ENCODE data around the gene FGFR4. TPM values are rescaled to one million over a fixed set of nuclear protein-coding genes. Genes with fewer than 3 reads are reported as not detected.

Gene FGFR4
- total and polyA plus RNA-seq, 2 experiments from 2014 or later, result 43.4 to 150 TPM

- H3K4me1 Mint-ChIP-seq, result no peaks in the 10 kb centered on the region
- Histone ChIP-seq H3K4me3 (no peak overlapping the region), H3K27ac (ENCODE audit: low read depth) (no peak overlapping the region), H3K4me1 (ENCODE audit: insufficient read depth) (no peaks in the 10 kb centered on the region), H3K9me2 (ENCODE audit: insufficient read depth) (no peaks in the 10 kb centered on the region), H3K27me3 (ENCODE audit: insufficient read depth) (no peaks in the 10 kb centered on the region), H3K79me2 (replicated peaks; ENCODE audit: insufficient read depth) (no peaks in the 10 kb centered on the region), H3F3A (replicated peaks; ENCODE audit: low read depth) (no peaks in the 10 kb centered on the region), H2AFZ (no peak overlapping the region), H4K20me1 (replicated peaks; ENCODE audit: insufficient read depth) (peaks cover 4% of the 10 kb centered on the region; the same call in 1 of the 2 replicates), H3K36me3 (ENCODE audit: insufficient read depth) (peaks cover 14% of the 10 kb centered on the region), H3K4me2 (no peak overlapping the region)
- TF ChIP-seq EZH2phosphoT487 (IDR thresholded peaks at IDR 0.05; ENCODE audit: unreplicated experiment) (no peak), STAT1 (IDR thresholded peaks at IDR 0.05; ENCODE audit: unreplicated experiment) (no peak), ZNF331 (CRISPR knock-in tag; IDR thresholded peaks at IDR 0.05; ENCODE audit: low read depth) (no peak), NANOG (IDR thresholded peaks at IDR 0.05; ENCODE audit: borderline replicate concordance) (no peak), ETS1 (IDR thresholded peaks at IDR 0.05) (no peak), ZNF114 (CRISPR knock-in tag; IDR thresholded peaks at IDR 0.05) (no peak), CREB1 (CRISPR knock-in tag; IDR thresholded peaks at IDR 0.05; ENCODE audit: low read depth) (no peak), POLR2AphosphoS5 (IDR thresholded peaks at IDR 0.05; ENCODE audit: low read depth) (no peak), JUNB (IDR thresholded peaks at IDR 0.05; ENCODE audit: unreplicated experiment) (no peak), EZH2 (IDR thresholded peaks at IDR 0.05; ENCODE audit: low read depth, unreplicated experiment) (no peak)
- TF ChIP-seq, protein P1, sequence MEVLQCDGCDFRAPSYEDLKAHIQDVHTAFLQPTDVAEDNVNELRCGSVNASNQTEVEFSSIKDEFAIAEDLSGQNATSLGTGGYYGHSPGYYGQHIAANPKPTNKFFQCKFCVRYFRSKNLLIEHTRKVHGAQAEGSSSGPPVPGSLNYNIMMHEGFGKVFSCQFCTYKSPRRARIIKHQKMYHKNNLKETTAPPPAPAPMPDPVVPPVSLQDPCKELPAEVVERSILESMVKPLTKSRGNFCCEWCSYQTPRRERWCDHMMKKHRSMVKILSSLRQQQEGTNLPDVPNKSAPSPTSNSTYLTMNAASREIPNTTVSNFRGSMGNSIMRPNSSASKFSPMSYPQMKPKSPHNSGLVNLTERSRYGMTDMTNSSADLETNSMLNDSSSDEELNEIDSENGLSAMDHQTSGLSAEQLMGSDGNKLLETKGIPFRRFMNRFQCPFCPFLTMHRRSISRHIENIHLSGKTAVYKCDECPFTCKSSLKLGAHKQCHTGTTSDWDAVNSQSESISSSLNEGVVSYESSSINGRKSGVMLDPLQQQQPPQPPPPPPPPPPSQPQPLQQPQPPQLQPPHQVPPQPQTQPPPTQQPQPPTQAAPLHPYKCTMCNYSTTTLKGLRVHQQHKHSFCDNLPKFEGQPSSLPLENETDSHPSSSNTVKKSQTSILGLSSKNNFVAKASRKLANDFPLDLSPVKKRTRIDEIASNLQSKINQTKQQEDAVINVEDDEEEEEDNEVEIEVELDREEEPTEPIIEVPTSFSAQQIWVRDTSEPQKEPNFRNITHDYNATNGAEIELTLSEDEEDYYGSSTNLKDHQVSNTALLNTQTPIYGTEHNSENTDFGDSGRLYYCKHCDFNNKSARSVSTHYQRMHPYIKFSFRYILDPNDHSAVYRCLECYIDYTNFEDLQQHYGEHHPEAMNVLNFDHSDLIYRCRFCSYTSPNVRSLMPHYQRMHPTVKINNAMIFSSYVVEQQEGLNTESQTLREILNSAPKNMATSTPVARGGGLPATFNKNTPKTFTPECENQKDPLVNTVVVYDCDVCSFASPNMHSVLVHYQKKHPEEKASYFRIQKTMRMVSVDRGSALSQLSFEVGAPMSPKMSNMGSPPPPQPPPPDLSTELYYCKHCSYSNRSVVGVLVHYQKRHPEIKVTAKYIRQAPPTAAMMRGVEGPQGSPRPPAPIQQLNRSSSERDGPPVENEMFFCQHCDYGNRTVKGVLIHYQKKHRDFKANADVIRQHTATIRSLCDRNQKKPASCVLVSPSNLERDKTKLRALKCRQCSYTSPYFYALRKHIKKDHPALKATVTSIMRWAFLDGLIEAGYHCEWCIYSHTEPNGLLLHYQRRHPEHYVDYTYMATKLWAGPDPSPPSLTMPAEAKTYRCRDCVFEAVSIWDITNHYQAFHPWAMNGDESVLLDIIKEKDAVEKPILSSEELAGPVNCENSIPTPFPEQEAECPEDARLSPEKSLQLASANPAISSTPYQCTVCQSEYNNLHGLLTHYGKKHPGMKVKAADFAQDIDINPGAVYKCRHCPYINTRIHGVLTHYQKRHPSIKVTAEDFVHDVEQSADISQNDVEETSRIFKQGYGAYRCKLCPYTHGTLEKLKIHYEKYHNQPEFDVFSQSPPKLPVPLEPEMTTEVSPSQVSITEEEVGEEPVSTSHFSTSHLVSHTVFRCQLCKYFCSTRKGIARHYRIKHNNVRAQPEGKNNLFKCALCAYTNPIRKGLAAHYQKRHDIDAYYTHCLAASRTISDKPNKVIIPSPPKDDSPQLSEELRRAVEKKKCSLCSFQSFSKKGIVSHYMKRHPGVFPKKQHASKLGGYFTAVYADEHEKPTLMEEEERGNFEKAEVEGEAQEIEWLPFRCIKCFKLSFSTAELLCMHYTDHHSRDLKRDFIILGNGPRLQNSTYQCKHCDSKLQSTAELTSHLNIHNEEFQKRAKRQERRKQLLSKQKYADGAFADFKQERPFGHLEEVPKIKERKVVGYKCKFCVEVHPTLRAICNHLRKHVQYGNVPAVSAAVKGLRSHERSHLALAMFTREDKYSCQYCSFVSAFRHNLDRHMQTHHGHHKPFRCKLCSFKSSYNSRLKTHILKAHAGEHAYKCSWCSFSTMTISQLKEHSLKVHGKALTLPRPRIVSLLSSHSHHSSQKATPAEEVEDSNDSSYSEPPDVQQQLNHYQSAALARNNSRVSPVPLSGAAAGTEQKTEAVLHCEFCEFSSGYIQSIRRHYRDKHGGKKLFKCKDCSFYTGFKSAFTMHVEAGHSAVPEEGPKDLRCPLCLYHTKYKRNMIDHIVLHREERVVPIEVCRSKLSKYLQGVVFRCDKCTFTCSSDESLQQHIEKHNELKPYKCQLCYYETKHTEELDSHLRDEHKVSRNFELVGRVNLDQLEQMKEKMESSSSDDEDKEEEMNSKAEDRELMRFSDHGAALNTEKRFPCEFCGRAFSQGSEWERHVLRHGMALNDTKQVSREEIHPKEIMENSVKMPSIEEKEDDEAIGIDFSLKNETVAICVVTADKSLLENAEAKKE (CRISPR knock-in tag; IDR thresholded peaks at IDR 0.05), result no peak
- TF ChIP-seq, protein P2, sequence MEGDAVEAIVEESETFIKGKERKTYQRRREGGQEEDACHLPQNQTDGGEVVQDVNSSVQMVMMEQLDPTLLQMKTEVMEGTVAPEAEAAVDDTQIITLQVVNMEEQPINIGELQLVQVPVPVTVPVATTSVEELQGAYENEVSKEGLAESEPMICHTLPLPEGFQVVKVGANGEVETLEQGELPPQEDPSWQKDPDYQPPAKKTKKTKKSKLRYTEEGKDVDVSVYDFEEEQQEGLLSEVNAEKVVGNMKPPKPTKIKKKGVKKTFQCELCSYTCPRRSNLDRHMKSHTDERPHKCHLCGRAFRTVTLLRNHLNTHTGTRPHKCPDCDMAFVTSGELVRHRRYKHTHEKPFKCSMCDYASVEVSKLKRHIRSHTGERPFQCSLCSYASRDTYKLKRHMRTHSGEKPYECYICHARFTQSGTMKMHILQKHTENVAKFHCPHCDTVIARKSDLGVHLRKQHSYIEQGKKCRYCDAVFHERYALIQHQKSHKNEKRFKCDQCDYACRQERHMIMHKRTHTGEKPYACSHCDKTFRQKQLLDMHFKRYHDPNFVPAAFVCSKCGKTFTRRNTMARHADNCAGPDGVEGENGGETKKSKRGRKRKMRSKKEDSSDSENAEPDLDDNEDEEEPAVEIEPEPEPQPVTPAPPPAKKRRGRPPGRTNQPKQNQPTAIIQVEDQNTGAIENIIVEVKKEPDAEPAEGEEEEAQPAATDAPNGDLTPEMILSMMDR (conservative IDR thresholded peaks at IDR 0.05; ENCODE audit: low read depth in 2 of 2), result no peak
- TF ChIP-seq, protein P3, sequence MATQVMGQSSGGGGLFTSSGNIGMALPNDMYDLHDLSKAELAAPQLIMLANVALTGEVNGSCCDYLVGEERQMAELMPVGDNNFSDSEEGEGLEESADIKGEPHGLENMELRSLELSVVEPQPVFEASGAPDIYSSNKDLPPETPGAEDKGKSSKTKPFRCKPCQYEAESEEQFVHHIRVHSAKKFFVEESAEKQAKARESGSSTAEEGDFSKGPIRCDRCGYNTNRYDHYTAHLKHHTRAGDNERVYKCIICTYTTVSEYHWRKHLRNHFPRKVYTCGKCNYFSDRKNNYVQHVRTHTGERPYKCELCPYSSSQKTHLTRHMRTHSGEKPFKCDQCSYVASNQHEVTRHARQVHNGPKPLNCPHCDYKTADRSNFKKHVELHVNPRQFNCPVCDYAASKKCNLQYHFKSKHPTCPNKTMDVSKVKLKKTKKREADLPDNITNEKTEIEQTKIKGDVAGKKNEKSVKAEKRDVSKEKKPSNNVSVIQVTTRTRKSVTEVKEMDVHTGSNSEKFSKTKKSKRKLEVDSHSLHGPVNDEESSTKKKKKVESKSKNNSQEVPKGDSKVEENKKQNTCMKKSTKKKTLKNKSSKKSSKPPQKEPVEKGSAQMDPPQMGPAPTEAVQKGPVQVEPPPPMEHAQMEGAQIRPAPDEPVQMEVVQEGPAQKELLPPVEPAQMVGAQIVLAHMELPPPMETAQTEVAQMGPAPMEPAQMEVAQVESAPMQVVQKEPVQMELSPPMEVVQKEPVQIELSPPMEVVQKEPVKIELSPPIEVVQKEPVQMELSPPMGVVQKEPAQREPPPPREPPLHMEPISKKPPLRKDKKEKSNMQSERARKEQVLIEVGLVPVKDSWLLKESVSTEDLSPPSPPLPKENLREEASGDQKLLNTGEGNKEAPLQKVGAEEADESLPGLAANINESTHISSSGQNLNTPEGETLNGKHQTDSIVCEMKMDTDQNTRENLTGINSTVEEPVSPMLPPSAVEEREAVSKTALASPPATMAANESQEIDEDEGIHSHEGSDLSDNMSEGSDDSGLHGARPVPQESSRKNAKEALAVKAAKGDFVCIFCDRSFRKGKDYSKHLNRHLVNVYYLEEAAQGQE (IDR thresholded peaks at IDR 0.05; ENCODE audit: unreplicated experiment), result no peak
- peaks cover 28% of the 10 kb centered on the region for H3K36me3 Mint-ChIP-seq (ENCODE audit: low read depth)
- ATAC-seq (no peak), DNase-seq (ENCODE audit: low spot score) (no peak)
- H3K27ac Mint-ChIP-seq, result no peak overlapping the region
- no peak overlapping the region for H3K4me3 Mint-ChIP-seq
- no peaks in the 10 kb centered on the region for H3K9me3 Mint-ChIP-seq
- no peaks in the 10 kb centered on the region for H3K27me3 Mint-ChIP-seq (ENCODE audit: insufficient read depth, low read depth, poor library complexity)
These were observed 41.1 kb upstream of the FGFR4 start for GRCh38 chr5:177045631-177046030.

Data from GM23338 (cell line).